Skeletal muscle tissue (tissue), 4 donors: Measurements from ENCODE around the gene FITM2. TPM values are rescaled to one million over a fixed set of nuclear protein-coding genes. Genes with fewer than 3 reads are reported as not detected.
"Not testable (repeated sequence)": the region's sequence is repeated elsewhere in the genome, so short reads cannot be mapped to it uniquely, and the experiment has no call there.

Experiments
- H3K27ac ChIP-seq: one replicate; pipeline ENCODE4 v1.7.0; 2013; ENCODE audit warnings: mild to moderate bottlenecking, low read depth, low read length, inconsistent platforms
- H3K27me3 ChIP-seq, 3 donors: one replicate each; pipeline ENCODE4 v1.7.0; 2013; ENCODE audit warnings: low read length in 3 of 3; ENCODE audit not compliant: control insufficient read depth in 3 of 3, insufficient read depth in 3 of 3
- H3K36me3 ChIP-seq, 3 donors: one replicate each; pipeline ENCODE4 v1.7.0; 2013; ENCODE audit warnings: low read length in 3 of 3; ENCODE audit not compliant: control insufficient read depth in 3 of 3, insufficient read depth in 3 of 3
- H3K4me1 ChIP-seq, 3 donors: one replicate each; pipeline ENCODE4 v1.7.0; 2013; ENCODE audit warnings: low read length in 3 of 3, mild to moderate bottlenecking in 3 of 3; ENCODE audit not compliant: control insufficient read depth in 3 of 3, insufficient read depth in 3 of 3
- H3K4me3 ChIP-seq, 3 donors: one replicate each; pipeline ENCODE4 v1.7.0; 2013; ENCODE audit warnings: low read length in 3 of 3
- H3K9ac ChIP-seq, 3 donors: one replicate each; pipeline ENCODE4 v1.7.0; 2013; ENCODE audit warnings: low read length in 3 of 3, mild to moderate bottlenecking in 3 of 3, moderate library complexity in 2 of 3, low read depth in 1 of 3
- H3K9me3 ChIP-seq, 3 donors: one replicate each; pipeline ENCODE4 v1.7.0; 2013; ENCODE audit warnings: low read length in 3 of 3; ENCODE audit not compliant: control insufficient read depth in 3 of 3
- total RNA-seq: library from RNA; depleted of rRNA; stranded (reverse); fragments of >200 nt; gene quantifications from one replicate; pipeline ENCODE4 v1.2.3, GENCODE V29; 2014
- donor health status: Osteomylitis.

FITM2 gene
- total RNA-seq, 1 donor from 2014 or later: 9.9 TPM

- Histone ChIP-seq H3K9ac (no peak overlapping the region), H3K4me3 (no peak overlapping the region), H3K36me3 (no peaks in the 10 kb centered on the region), H3K27me3 (peaks cover 0 to 3% (median 0%) of the 10 kb centered on the region in 3 donors), H3K9me3 (no peaks in the 10 kb centered on the region), H3K27ac (no peak overlapping the region), H3K4me1 (no peaks in the 10 kb centered on the region)
Measured at GRCh38 chr20:44349349-44349748, 38.3 kb upstream of the FITM2 start.

DNA sequence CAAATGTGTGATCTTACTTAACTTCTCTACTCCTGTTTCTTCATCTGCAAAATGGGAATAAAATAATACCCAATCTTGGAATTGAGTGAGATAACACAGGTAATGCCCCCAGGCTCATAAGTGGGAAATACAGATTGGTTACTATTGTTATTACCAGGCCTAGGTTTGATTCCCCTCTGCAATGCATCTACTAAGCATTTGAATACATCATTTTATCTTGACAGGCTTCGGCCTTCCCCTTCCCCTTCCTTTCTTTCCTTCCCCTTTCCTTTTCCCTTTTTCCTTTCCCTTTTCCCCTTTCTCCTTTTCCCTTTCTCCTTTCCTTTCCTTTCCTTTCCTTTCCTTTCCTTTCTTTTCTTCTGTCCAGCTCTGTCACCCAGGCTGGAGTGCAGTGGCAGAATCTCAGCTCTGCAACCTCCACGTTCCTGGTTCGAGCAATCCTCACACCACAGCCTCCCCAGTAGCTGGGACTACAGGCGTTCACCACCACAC, 37.2 kb upstream of the FITM2 start:
- H3K36me3 ChIP-seq: no peaks in the 10 kb centered on the region
- no peak overlapping the region for H3K4me3 ChIP-seq
- no peak overlapping the region for H3K27ac ChIP-seq
- H3K9me3 ChIP-seq: no peaks in the 10 kb centered on the region
- H3K27me3 ChIP-seq: peaks cover 0 to 3% (median 0%) of the 10 kb centered on the region in 3 donors
- no peaks in the 10 kb centered on the region for H3K4me1 ChIP-seq
- H3K9ac ChIP-seq: no peak overlapping the region

DNA sequence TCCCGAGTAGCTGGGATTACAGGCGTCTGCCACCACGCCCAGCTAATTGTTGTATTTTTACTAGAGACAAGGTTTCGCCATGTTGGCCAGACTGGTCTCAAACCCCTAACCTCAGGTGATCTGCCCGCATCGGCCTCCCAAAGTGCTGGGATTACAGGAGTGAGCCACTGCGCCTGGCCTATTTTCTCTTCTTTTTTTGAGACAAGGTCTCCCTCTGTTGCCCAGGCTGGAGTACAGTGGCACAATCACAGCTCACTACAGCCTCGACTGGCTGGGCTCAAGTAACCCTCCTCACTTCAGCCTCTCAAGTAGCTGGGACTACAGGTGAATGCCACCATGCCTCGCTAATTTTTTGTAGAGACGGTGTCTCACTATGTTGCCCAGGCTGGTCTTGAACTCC, 34.9 kb upstream of the FITM2 start:
- H3K27ac ChIP-seq, H3K27me3 ChIP-seq, H3K9me3 ChIP-seq, H3K9ac ChIP-seq, H3K4me1 ChIP-seq, H3K4me3 ChIP-seq, H3K36me3 ChIP-seq: not testable (repeated sequence)

DNA sequence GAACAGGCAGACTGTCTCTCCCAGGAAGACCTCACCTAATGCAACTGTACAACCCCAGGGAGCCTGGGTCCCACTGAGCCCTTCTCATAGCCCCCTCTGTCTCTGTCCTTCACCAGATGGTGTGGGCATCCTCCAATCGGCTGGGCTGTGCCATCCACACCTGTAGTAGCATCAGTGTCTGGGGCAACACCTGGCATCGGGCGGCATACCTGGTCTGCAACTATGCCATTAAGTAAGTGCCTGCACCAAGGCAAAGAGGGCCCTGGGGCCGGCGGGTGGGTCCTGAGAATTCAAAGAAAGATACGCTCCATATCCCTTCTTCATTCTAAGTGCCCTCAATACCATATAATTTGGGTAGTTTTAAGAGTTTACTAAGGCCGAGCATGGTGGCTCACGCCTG, 34.1 kb upstream of the FITM2 start:
- H3K9me3 ChIP-seq: no peaks in the 10 kb centered on the region

GRCh38 chr20:44344723-44345122, 33.7 kb upstream of the FITM2 start:
- H3K27ac ChIP-seq: no peak overlapping the region
- no peaks in the 10 kb centered on the region for H3K4me1 ChIP-seq
- H3K4me3 ChIP-seq: no peak overlapping the region
- H3K27me3 ChIP-seq: no peaks in the 10 kb centered on the region
- H3K9me3 ChIP-seq: no peaks in the 10 kb centered on the region
- no peaks in the 10 kb centered on the region for H3K36me3 ChIP-seq
- no peak overlapping the region for H3K9ac ChIP-seq

More for the DNA sequence above, 34.1 kb upstream of the FITM2 start:
- no peaks in the 10 kb centered on the region for H3K27me3 ChIP-seq
- H3K4me3 ChIP-seq: no peak overlapping the region
- no peaks in the 10 kb centered on the region for H3K4me1 ChIP-seq
- no peak overlapping the region for H3K27ac ChIP-seq
- H3K9ac ChIP-seq: no peak overlapping the region
- H3K36me3 ChIP-seq: no peaks in the 10 kb centered on the region

DNA sequence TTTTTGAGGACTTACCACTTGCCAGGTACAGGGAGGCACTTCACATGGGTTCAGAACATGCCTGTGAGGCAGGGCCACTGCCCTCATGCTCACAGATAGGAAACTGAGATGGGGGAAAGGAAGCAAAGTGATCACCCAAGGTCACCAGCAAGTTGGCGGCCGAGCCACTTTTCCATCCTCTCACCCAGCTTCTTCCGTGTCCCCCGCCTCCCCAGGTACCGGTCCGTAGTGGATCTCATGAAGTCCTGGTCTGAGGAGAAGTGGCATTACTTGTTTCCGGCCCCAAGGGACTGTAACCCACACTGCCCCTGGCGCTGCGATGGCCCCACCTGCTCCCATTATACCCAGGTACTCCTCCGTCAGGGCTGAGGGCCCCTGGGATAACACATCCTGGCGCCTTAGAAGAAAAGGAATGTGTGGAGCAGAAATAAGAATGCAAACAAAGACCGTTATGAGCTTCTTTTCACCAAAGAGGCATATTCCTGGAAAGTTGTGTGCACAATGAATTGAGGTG, 32.2 kb upstream of the FITM2 start:
- Histone ChIP-seq H3K27me3 (peaks cover 0 to under 1% (median 0%) of the 10 kb centered on the region in 3 donors), H3K36me3 (no peaks in the 10 kb centered on the region), H3K9ac (no peak overlapping the region), H3K9me3 (no peaks in the 10 kb centered on the region), H3K27ac (no peak overlapping the region), H3K4me1 (no peaks in the 10 kb centered on the region), H3K4me3 (no peak overlapping the region)

GRCh38 chr20:44342248-44342647, 31.2 kb upstream of the FITM2 start:
- Histone ChIP-seq H3K4me3 (no peak overlapping the region), H3K4me1 (no peaks in the 10 kb centered on the region), H3K27ac (no peak overlapping the region), H3K27me3 (peaks cover 0 to 9% (median 7%) of the 10 kb centered on the region in 3 donors), H3K36me3 (no peaks in the 10 kb centered on the region), H3K9ac (no peak overlapping the region), H3K9me3 (no peaks in the 10 kb centered on the region)

DNA sequence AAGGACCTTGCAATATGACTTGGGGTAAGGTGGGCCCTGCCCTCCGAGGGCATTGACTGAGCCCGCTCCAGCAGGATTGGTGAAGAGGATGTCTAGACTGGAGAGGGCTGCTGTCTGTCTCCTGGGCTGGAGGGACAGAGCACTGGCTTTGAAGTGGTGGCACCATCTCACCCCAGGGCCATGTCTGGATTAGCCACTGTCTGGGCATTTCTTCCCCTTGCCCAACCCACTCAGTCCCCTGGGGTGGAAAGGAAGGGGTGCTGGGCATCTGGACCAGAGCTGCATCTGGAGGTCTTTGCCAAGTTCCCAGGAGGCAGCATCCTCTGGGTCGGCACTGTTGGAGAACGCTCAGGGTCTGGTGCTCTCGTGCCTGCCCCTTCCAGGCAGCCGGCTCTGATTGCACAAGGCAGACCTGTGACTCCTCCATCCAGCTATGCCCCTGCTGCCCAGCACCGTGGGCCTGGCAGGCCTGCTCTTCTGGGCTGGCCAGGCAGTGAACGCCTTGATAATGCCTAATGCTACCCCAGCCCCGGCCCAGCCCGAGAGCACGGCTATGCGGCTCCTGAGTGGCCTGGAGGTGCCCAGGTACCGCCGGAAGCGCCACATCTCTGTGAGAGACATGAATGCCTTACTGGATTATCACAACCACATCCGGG, 25.9 kb upstream of the FITM2 start, which contains the start of gene R3HDML:
R3HDML (plus strand) TSS at position 319 of the 656 bp plus-strand sequence; CDS start at position 434, 115 bp downstream.
- Histone ChIP-seq H3K27me3 (peaks cover 6 to 20% (median 14%) of the 10 kb centered on the region in 3 donors), H3K4me1 (no peaks in the 10 kb centered on the region), H3K9me3 (no peaks in the 10 kb centered on the region), H3K9ac (no peak within 1 kb of the TSS), H3K27ac (no peak within 1 kb of the TSS), H3K4me3 (no peak within 1 kb of the TSS), H3K36me3 (no peaks in the 10 kb centered on the region)

- H3K27me3 ChIP-seq: peaks cover 6 to 22% (median 20%) of the 10 kb centered on the region in 3 donors
Measured at GRCh38 chr20:44336086-44336485, 25.1 kb upstream of the FITM2 start.

GRCh38 chr20:44335675-44336074, 24.7 kb upstream of the FITM2 start:
- H3K27me3 ChIP-seq: peaks cover 6 to 22% (median 21%) of the 10 kb centered on the region in 3 donors
- no peak overlapping the region for H3K27ac ChIP-seq
- H3K4me3 ChIP-seq: no peak overlapping the region
- H3K9me3 ChIP-seq: no peaks in the 10 kb centered on the region
- H3K4me1 ChIP-seq: no peaks in the 10 kb centered on the region
- no peaks in the 10 kb centered on the region for H3K36me3 ChIP-seq
- no peak overlapping the region for H3K9ac ChIP-seq

More at GRCh38 chr20:44336086-44336485, 25.1 kb upstream of the FITM2 start:
- H3K9ac ChIP-seq: no peak overlapping the region
- H3K4me3 ChIP-seq: no peak overlapping the region
- no peaks in the 10 kb centered on the region for H3K4me1 ChIP-seq
- H3K36me3 ChIP-seq: no peaks in the 10 kb centered on the region
- H3K9me3 ChIP-seq: no peaks in the 10 kb centered on the region
- no peak overlapping the region for H3K27ac ChIP-seq
